RKO (cell line): ENCODE measurements around the gene C12orf76.
"Not testable (repeated sequence)": the region's sequence is repeated elsewhere in the genome, so short reads cannot be mapped to it uniquely, and the experiment has no call there.

ENCODE experiments used
- DNase-seq: peaks from one replicate; pipeline ENCODE4 v3.0.0-alpha.2; 2016; ENCODE audit warnings: low spot score

C12orf76 gene

GRCh38 chr12:110020956-110021355, 27.4 kb downstream of the C12orf76 start:
- no peak for DNase-seq

- DNase-seq = no peak
Observed at GRCh38 chr12:110015132-110015531, 33.2 kb downstream of the C12orf76 start.

GRCh38 chr12:110012659-110013058, 35.7 kb downstream of the C12orf76 start:
- no peak for DNase-seq

GRCh38 chr12:110012137-110012536, 36.2 kb downstream of the C12orf76 start:
- DNase-seq = no peak

GRCh38 chr12:110010853-110011723, 37.2 kb downstream of the C12orf76 start:
- no peak for DNase-seq

GRCh38 chr12:110008681-110009398, 39.5 kb downstream of the C12orf76 start:
- not testable (repeated sequence) for DNase-seq

GRCh38 chr12:110007881-110008280, 40.4 kb downstream of the C12orf76 start:
- DNase-seq = no peak

- no peak for DNase-seq
Observed at GRCh38 chr12:110006115-110006514, 42.2 kb downstream of the C12orf76 start.

GRCh38 chr12:110005319-110005973, 42.9 kb downstream of the C12orf76 start:
- DNase-seq = no peak

- no peak for DNase-seq
Observed at GRCh38 chr12:110004598-110004997, 43.7 kb downstream of the C12orf76 start.

- no peak for DNase-seq
Observed at GRCh38 chr12:110002676-110003515, 45.4 kb downstream of the C12orf76 start.

- peak; percentile 98 for DNase-seq
Observed at GRCh38 chr12:110001596-110001995, 46.7 kb downstream of the C12orf76 start.

GRCh38 chr12:109999983-110000505, 48.3 kb downstream of the C12orf76 start:
- DNase-seq = peak; percentile 62

GRCh38 chr12:109999649-109999971, 48.7 kb downstream of the C12orf76 start:
- DNase-seq = no peak

- DNase-seq = peak; percentile 96
Observed at GRCh38 chr12:109998904-109999648, 49.2 kb downstream of the C12orf76 start, which contains the start of gene ANKRD13A. Gene ANKRD13A (plus strand): TSS chr12:109999430. CDS start chr12:109999689, 259 bp downstream.

- DNase-seq = peak; percentile 11
Observed at GRCh38 chr12:109998241-109998903, 50.0 kb downstream of the C12orf76 start.

- DNase-seq = no peak
Observed at GRCh38 chr12:109997393-109997792, 50.9 kb downstream of the C12orf76 start.

GRCh38 chr12:109996483-109996853, 51.9 kb downstream of the C12orf76 start:
- DNase-seq = no peak

GRCh38 chr12:109995686-109996482, 52.4 kb downstream of the C12orf76 start, which contains the start of gene GIT2:
Gene GIT2 (minus strand): TSS chr12:109996368. CDS start chr12:109996224, 144 bp downstream.
- peak; percentile 95 for DNase-seq
